ENCODE data around the gene ACOT2.

ACOT2 gene

GRCh38 chr14:73613046-73613383, 44.0 kb downstream of the ACOT2 start:
- Histone ChIP-seq H3K4me1 (ENCODE audit: control insufficient read depth in 5 of 5, insufficient read depth in 5 of 5, low read length in 5 of 5) (peaks cover 0 to 22% (median 15%) of the 10 kb centered on the region in 5 donors), H3K27ac (ENCODE audit: low read depth, low read length) (peak overlapping the region; percentile 72), H3K9ac (ENCODE audit: low read length in 5 of 5) (peak overlapping the region in 3 of 5 donors; percentile 16 to 66 (median 41)), H3K27me3 (ENCODE audit: control insufficient read depth in 5 of 5, insufficient read depth in 4 of 5, low read length in 5 of 5) (no peaks in the 10 kb centered on the region), H3K4me3 (ENCODE audit: low read depth in 1 of 5, low read length in 5 of 5) (peak overlapping the region; percentile 71 to 87 (median 80)), H3K9me3 (ENCODE audit: control insufficient read depth in 5 of 5, low read length in 5 of 5) (peaks cover 0 to 4% (median 0%) of the 10 kb centered on the region in 5 donors), H3K36me3 (ENCODE audit: control insufficient read depth in 5 of 5, insufficient read depth in 5 of 5, low read length in 5 of 5) (no peaks in the 10 kb centered on the region)

GRCh38 chr14:73613419-73613963, 44.5 kb downstream of the ACOT2 start:
- Histone ChIP-seq H3K9ac (ENCODE audit: low read length in 5 of 5) (peak overlapping the region in 1 of 5 donors; percentile 66), H3K27me3 (ENCODE audit: control insufficient read depth in 5 of 5, insufficient read depth in 4 of 5, low read length in 5 of 5) (no peaks in the 10 kb centered on the region)

DNA sequence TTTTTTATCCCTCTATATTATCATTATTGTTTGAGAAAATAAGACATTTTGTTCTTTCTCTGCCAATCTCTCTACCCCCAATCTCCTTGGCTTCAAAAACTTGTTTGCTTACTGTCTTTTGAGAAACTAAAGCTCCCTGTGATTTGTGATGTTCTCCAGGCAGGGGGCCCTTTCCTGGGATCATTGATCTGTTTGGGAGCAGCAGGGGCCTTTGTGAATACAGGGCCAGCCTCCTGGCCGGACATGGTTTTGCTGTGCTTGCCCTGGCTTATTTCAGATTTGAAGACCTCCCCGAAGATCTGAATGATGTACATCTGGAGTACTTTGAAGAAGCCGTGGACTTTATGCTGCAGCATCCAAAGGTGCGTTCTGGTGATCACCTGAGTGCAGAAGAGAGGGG, 47.8 kb downstream of the ACOT2 start:
- H3K36me3 ChIP-seq (ENCODE audit: control insufficient read depth in 5 of 5, insufficient read depth in 5 of 5, low read length in 5 of 5) = no peaks in the 10 kb centered on the region
- H3K9me3 ChIP-seq (ENCODE audit: control insufficient read depth in 5 of 5, low read length in 5 of 5) = no peaks in the 10 kb centered on the region
- no peak overlapping the region for H3K4me3 ChIP-seq (ENCODE audit: low read depth in 1 of 5, low read length in 5 of 5)
- no peak overlapping the region for H3K9ac ChIP-seq (ENCODE audit: low read length in 5 of 5)
- H3K27me3 ChIP-seq (ENCODE audit: control insufficient read depth in 5 of 5, insufficient read depth in 4 of 5, low read length in 5 of 5) = no peaks in the 10 kb centered on the region
- H3K27ac ChIP-seq (ENCODE audit: low read depth, low read length) = no peak overlapping the region
- H3K4me1 ChIP-seq (ENCODE audit: control insufficient read depth in 5 of 5, insufficient read depth in 5 of 5, low read length in 5 of 5) = peaks cover 0 to 30% (median 22%) of the 10 kb centered on the region in 5 donors

More at GRCh38 chr14:73613419-73613963, 44.5 kb downstream of the ACOT2 start:
- Histone ChIP-seq H3K4me3 (ENCODE audit: low read depth in 1 of 5, low read length in 5 of 5) (peak overlapping the region; percentile 71 to 87 (median 80)), H3K9me3 (ENCODE audit: control insufficient read depth in 5 of 5, low read length in 5 of 5) (peaks cover 0 to 4% (median 0%) of the 10 kb centered on the region in 5 donors), H3K27ac (ENCODE audit: low read depth, low read length) (peak overlapping the region; percentile 72), H3K36me3 (ENCODE audit: control insufficient read depth in 5 of 5, insufficient read depth in 5 of 5, low read length in 5 of 5) (no peaks in the 10 kb centered on the region), H3K4me1 (ENCODE audit: control insufficient read depth in 5 of 5, insufficient read depth in 5 of 5, low read length in 5 of 5) (peaks cover 0 to 21% (median 15%) of the 10 kb centered on the region in 5 donors)

DNA sequence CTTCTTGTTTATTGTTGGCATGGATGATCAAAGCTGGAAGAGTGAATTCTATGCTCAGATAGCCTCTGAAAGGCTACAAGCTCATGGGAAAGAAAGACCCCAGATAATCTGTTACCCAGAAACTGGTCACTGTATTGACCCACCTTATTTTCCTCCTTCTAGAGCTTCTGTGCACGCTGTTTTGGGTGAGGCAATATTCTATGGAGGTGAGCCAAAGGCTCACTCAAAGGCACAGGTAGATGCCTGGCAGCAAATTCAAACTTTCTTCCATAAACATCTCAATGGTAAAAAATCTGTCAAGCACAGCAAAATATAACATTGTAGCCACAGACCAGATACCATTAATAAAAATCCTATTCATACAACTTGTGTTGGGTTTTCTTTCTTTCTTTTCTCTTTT, 50.5 kb downstream of the ACOT2 start:
- Histone ChIP-seq H3K27me3 (ENCODE audit: control insufficient read depth in 5 of 5, insufficient read depth in 4 of 5, low read length in 5 of 5) (no peaks in the 10 kb centered on the region), H3K4me1 (ENCODE audit: control insufficient read depth in 5 of 5, insufficient read depth in 5 of 5, low read length in 5 of 5) (peaks cover 0 to 18% (median 8%) of the 10 kb centered on the region in 5 donors), H3K36me3 (ENCODE audit: control insufficient read depth in 5 of 5, insufficient read depth in 5 of 5, low read length in 5 of 5) (no peaks in the 10 kb centered on the region), H3K9ac (ENCODE audit: low read length in 5 of 5) (no peak overlapping the region), H3K27ac (ENCODE audit: low read depth, low read length) (no peak overlapping the region), H3K4me3 (ENCODE audit: low read depth in 1 of 5, low read length in 5 of 5) (no peak overlapping the region), H3K9me3 (ENCODE audit: control insufficient read depth in 5 of 5, low read length in 5 of 5) (peaks cover 0 to 3% (median 0%) of the 10 kb centered on the region in 5 donors)

DNA sequence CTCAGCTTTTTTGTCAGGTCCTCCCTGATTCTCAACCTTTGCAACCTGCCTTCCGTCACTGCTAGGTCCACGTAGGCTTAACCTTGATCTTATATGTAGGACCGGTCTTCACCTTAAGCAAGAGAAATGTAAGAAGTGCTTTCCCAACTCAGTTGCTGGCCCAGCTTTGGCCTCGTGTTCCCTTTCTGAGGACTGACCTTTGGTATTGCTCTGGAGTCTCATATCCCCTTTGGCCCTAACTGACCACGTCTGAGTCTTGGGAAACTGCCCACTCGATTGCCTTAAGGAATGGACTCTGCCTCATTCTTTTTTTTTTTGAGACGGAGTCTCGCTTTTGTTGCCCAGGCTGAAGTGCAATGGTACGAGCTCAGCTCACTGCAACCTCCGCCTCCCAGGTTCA, 51.3 kb downstream of the ACOT2 start:
- peaks cover 0 to 3% (median 0%) of the 10 kb centered on the region in 5 donors for H3K9me3 ChIP-seq (ENCODE audit: control insufficient read depth in 5 of 5, low read length in 5 of 5)
- no peaks in the 10 kb centered on the region for H3K27me3 ChIP-seq (ENCODE audit: control insufficient read depth in 5 of 5, insufficient read depth in 4 of 5, low read length in 5 of 5)
- H3K36me3 ChIP-seq (ENCODE audit: control insufficient read depth in 5 of 5, insufficient read depth in 5 of 5, low read length in 5 of 5) = no peaks in the 10 kb centered on the region
- H3K4me3 ChIP-seq (ENCODE audit: low read depth in 1 of 5, low read length in 5 of 5) = peak overlapping the region in 1 of 5 donors; percentile 13
- peaks cover 0 to 18% (median 8%) of the 10 kb centered on the region in 5 donors for H3K4me1 ChIP-seq (ENCODE audit: control insufficient read depth in 5 of 5, insufficient read depth in 5 of 5, low read length in 5 of 5)
- H3K27ac ChIP-seq (ENCODE audit: low read depth, low read length) = peak overlapping the region; percentile 39
- H3K9ac ChIP-seq (ENCODE audit: low read length in 5 of 5) = peak overlapping the region in 1 of 5 donors; percentile 3

DNA sequence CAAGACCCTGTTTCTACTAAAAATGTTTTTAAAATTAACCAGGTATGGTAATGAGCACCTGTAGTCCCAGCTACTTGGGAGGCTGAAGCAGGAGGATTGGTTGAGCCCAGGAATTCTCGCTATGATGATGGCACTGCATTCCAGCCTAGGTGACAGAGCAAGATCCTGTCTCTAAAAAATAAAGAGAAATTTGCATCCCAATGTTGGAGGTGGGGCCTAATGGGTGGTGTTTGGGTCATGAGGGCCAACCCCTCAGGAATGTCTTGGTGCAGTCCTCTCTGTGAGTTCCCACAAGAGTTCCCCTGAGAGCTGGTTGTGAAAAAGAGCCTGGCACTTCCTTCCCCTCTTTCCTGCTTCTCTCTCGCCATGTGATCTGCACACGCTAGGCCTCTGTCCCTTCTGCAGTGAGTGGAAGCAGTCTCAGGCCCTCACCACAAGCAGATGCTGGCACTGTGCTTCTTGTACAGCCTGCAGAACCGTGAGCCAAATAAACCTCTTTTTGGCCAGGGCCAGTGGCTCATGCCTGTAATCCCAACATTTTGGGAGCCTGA, 54.6 kb downstream of the ACOT2 start:
- Histone ChIP-seq H3K27ac (ENCODE audit: low read depth, low read length) (no peak overlapping the region), H3K36me3 (ENCODE audit: control insufficient read depth in 5 of 5, insufficient read depth in 5 of 5, low read length in 5 of 5) (no peaks in the 10 kb centered on the region), H3K4me3 (ENCODE audit: low read depth in 1 of 5, low read length in 5 of 5) (no peak overlapping the region), H3K27me3 (ENCODE audit: control insufficient read depth in 5 of 5, insufficient read depth in 4 of 5, low read length in 5 of 5) (no peaks in the 10 kb centered on the region), H3K4me1 (ENCODE audit: control insufficient read depth in 5 of 5, insufficient read depth in 5 of 5, low read length in 5 of 5) (peaks cover 0 to 18% (median 8%) of the 10 kb centered on the region in 5 donors), H3K9ac (ENCODE audit: low read length in 5 of 5) (no peak overlapping the region), H3K9me3 (ENCODE audit: control insufficient read depth in 5 of 5, low read length in 5 of 5) (peaks cover 0 to 3% (median 0%) of the 10 kb centered on the region in 5 donors)
